DMS 273 (cell line): ENCODE measurements around the gene LMLN.
"Not testable (repeated sequence)": the region's sequence is repeated elsewhere in the genome, so short reads cannot be mapped to it uniquely, and the experiment has no call there.

Experiments
- DNase-seq: peaks from one replicate; lab custom pipeline; 2025; ENCODE audit not compliant: unreplicated experiment; lab: John Stamatoyannopoulos, UW

Gene LMLN

GRCh38 chr3:198076722-198077308 lies 116.8 kb downstream of the LMLN start:
- no peak for DNase-seq

DNA sequence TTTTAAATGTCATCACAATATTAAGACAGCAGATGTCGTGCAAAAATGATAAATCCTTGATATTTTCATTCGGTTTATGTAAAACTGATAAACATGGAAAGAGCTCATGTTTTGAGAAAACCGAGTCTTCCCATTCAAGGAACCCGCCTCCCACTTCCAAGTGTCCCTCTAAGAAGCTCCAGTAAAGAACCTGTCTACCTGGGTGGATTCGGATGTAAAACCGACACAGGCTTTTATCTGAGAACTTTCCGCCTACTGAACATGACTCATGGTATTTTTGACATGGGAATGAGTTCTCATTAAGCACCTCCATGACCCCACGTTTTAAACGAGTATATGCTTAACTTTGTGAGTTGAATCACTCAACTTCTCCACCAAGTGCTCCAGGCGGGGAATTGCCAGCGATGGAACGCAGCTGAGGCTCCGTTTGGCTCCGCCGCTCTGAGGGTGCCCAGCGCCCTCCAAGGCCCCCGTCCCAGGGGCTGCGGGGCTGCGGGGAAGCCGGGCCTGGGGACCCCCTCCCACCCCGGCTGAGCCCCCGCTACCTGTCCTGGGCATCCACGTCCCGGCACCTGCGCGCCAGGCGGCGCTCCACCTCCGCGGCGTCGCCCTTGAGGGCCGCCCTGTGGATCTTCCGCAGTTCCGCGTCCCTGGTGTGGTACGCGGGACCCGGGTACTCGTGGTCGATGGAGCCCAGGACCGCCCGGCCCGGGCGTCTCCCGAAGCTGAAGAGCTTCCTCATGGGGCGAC lies 119.9 kb downstream of the LMLN start:
- DNase-seq = peak; percentile 88

DNA sequence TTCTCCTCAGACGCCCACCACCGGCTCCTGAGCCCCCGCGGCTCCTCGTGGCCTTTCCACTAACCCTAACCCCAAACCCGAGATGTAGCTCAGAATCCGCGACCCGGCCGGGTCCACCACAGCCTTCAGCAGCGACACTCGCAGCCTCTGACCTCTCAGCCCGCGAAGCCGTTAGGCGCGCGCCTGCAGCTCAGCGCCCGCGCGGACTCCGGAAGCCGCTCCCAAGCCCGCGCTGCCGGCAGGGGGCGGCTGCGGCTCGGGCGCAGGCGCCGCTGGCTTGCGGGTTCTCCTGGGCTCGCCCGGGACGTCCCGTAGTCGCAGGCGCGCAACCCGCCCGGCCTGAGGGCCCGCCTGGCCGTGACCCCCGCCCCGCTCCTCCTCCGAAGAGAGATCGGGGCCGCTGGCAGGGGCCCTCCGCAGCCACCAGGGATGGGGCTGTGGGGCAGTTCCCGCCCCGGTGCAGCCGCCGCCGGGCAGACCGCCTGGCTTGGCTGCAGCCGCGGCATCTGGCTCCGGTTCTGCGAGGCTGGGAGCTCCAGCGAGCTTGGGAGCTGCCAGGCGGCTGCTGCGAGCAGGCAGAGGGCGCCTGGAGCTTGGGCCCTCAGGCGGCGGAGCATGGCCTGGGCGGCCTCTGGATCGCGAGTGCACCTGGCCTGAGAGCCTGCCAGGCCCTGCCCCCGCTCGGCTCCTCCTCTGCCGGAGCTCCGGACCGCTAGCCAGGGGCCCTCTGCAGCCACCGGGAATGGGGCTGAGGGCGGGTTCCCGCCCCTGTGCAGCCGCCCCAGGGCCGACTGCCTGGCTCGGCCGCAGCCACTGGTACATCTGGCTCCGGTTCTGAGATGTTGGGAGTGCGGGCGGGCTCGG lies 120.7 kb downstream of the LMLN start:
- DNase-seq = peak; percentile 97

DNA sequence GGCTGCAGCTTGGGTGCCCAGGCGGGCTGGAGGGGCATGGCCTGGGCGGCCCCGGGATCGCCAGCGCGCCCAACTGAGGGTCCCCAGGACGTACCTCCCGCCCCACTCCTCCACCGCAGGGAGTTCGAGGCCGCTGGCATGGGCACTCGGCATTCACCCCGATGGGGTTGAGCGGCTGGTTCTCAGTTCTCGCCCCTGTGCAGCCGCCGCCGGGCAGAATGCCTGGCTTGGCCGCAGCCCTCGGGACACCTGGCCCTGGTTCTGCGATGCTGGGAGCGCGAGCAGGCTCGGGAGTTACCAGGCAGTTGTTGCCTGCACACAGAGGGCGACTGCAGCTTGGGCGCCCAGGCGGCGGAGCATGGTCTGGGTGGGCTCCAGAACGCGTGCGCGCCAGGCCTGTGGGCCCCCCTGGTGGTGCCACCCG lies 121.4 kb downstream of the LMLN start:
- peak; percentile 77 for DNase-seq

DNA sequence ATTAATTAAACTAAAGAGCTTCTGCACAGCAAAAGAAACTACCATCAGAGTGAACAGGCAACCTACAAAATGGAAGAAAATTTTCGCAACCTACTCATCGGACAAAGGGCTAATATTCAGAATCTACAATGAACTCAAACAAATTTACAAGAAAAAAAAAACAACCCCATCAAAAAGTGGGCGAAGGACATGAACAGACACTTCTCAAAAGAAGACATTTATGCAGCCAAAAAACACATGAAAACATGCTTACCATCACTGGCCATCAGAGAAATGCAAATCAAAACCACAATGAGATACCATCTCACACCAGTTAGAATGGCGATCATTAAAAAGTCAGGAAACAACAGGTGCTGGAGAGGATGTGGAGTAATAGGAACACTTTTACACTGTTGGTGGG lies 122.2 kb downstream of the LMLN start:
- DNase-seq = not testable (repeated sequence)

DNA sequence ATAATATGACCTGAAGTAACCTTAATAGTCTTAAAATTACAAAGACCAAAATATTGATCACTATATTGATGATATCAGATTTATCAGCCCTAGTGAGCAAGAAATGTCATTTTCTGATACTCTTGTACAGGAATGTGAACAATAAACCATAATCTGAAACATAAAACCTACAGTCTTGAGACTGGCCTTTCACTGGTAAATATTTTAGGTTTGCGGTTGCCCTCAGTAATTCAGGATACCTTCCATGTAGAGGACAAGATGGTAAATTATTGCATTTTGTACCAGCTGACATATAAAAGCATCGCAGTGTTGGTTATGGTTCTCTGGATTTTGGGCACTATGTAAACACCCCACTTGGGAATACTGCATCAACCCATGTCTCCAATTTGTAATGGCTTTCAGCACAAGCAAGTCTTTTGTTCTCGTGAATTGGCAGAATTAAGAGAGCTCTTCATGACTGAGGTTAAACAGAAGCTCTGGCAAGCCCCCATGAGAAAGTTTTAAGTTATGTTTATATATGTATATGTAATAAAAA lies 128.5 kb downstream of the LMLN start:
- no peak for DNase-seq

DNA sequence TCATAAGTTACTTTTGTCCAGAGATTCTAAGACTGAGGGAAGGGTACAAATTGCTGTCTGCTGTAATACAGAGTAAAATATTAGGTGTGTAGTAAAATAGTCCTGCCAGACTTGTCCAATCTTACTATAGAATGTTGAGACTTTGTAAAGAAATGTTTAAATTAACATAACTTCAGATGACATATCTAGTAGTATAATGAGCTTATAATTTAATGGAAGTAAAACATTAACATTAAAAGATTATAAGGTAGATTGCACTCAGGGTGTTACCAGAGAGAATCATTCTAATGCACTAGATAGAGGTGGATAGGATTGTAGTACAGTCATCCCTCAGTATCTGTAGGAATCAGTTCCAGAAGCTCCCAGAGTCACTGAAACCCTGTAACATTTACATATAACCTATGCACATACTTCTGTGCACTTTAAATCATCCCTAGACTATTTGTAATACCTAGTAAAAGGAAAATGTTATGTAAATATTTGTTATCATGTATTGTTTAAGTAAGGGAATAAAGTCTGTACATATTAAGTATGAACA lies 130.8 kb downstream of the LMLN start:
- DNase-seq = no peak

DNA sequence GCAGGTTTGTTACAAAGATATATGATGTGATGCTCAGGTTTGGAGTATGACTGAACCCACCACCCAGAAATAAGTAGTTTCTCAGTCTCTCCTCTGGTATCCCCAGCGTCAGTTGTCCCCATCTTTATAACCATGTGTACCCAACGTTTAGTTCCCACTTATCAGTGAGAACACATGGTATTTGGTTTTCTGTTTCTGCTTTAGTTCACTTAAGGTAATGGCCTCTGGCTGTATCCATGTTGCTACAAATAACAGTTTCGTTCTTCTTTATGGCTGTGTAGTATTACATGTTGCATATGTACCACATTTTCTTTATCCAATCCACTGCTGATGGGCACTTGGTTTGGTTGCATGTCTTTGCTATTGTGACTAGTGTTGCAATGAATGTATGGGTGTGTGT lies 132.3 kb downstream of the LMLN start:
- no peak for DNase-seq

GRCh38 chr3:198093112-198093679 lies 133.2 kb downstream of the LMLN start:
- DNase-seq = no peak
